H1 (cell line): ENCODE results near the gene PTPRCAP.
A peak's percentile ranks its signal among the peaks of the same experiment; 100 is the strongest.

Experiments used
- CHD2 ChIP-seq: IDR thresholded peaks from 2 replicates; pipeline ENCODE4 v1.6.1; 2012; ENCODE audit warnings: low read length, improper control_type of control experiment
- CTCF ChIP-seq, 3 experiments: IDR thresholded peaks; 1 replicate in 2 of 3; 2 replicates in 1 of 3; pipeline versions ENCODE4 v1.5.1 to v1.6.1; 2011; ENCODE audit warnings: low read length in 3 of 3, mild to moderate bottlenecking in 3 of 3, inconsistent platforms in 2 of 3, low read depth in 1 of 3, moderate library complexity in 1 of 3; ENCODE audit not compliant: insufficient read depth in 1 of 3; ENCODE audit errors: control extremely low read depth in 1 of 3
- RNF2 ChIP-seq: fragments of 200-900, 300-1000 bp; sonication (generic); IDR thresholded peaks from 2 replicates; pipeline ENCODE4 v1.7.1; 2016; ENCODE audit warnings: borderline replicate concordance, low read depth, mild to moderate bottlenecking, antibody characterized with exemption, low read length; ENCODE audit not compliant: poor library complexity, severe bottlenecking; ENCODE audit errors: missing control alignments
- TF ChIP-seq, protein P1 (sequence below): IDR thresholded peaks from 2 replicates; pipeline ENCODE4 v1.6.1; 2011; ENCODE audit warnings: low read length, improper control_type of control experiment

- TF ChIP-seq, protein P1, sequence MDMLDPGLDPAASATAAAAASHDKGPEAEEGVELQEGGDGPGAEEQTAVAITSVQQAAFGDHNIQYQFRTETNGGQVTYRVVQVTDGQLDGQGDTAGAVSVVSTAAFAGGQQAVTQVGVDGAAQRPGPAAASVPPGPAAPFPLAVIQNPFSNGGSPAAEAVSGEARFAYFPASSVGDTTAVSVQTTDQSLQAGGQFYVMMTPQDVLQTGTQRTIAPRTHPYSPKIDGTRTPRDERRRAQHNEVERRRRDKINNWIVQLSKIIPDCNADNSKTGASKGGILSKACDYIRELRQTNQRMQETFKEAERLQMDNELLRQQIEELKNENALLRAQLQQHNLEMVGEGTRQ = no peak
- peak; percentile 45 for TF ChIP-seq CHD2
- TF ChIP-seq CTCF (IDR thresholded peaks at IDR 0.05; ENCODE audit: control extremely low read depth in 1 of 3, insufficient read depth in 1 of 3, low read depth in 1 of 3, low read length in 3 of 3) = no peak
- TF ChIP-seq RNF2 = no peak
These were observed 9.2 kb downstream of the PTPRCAP start, which contains the start of gene RPS6KB2 for GRCh38 chr11:67428052-67429001.
